CD1c-positive myeloid dendritic cell (primary cell): ENCODE data around the gene ELMO2.

Experiments used
- DNase-seq: peaks from one replicate; pipeline ENCODE4 v3.0.0-alpha.2; 2016; ENCODE audit errors: extremely low spot score

ELMO2 gene

GRCh38 chr20:46406200-46406985, at the start of gene ELMO2:
ELMO2 (minus strand) TSS chr20:46406615; CDS start chr20:46394482, 12,133 bp downstream.
- DNase-seq, result peak; percentile 98

- no peak for DNase-seq
Measured at GRCh38 chr20:46455729-46456128, 49.3 kb upstream of the ELMO2 start.

GRCh38 chr20:46446851-46447250, 40.4 kb upstream of the ELMO2 start:
- DNase-seq, result no peak

- DNase-seq, result no peak
Measured at GRCh38 chr20:46439837-46440236, 33.4 kb upstream of the ELMO2 start.

GRCh38 chr20:46438156-46438750, 31.8 kb upstream of the ELMO2 start:
- peak; percentile 50 for DNase-seq

- no peak for DNase-seq
Measured at GRCh38 chr20:46435146-46435545, 28.7 kb upstream of the ELMO2 start.

GRCh38 chr20:46434597-46434996, 28.2 kb upstream of the ELMO2 start:
- no peak for DNase-seq

GRCh38 chr20:46433051-46433450, 26.6 kb upstream of the ELMO2 start:
- no peak for DNase-seq

- no peak for DNase-seq
Measured at GRCh38 chr20:46430921-46431712, 24.7 kb upstream of the ELMO2 start.

GRCh38 chr20:46427384-46427783, 21.0 kb upstream of the ELMO2 start:
- DNase-seq, result no peak

GRCh38 chr20:46423882-46424482, 17.6 kb upstream of the ELMO2 start:
- no peak for DNase-seq

- no peak for DNase-seq
Measured at GRCh38 chr20:46423342-46423741, 16.9 kb upstream of the ELMO2 start.

GRCh38 chr20:46420878-46421277, 14.5 kb upstream of the ELMO2 start:
- DNase-seq, result no peak

- no peak for DNase-seq
Measured at GRCh38 chr20:46419882-46420281, 13.5 kb upstream of the ELMO2 start.

GRCh38 chr20:46416839-46417238, 10.4 kb upstream of the ELMO2 start:
- no peak for DNase-seq

- DNase-seq, result no peak
Measured at GRCh38 chr20:46416421-46416820, 10.0 kb upstream of the ELMO2 start.

GRCh38 chr20:46415773-46416172, 9.4 kb upstream of the ELMO2 start:
- DNase-seq, result no peak

GRCh38 chr20:46414608-46415007, 8.2 kb upstream of the ELMO2 start:
- no peak for DNase-seq

- no peak for DNase-seq
Measured at GRCh38 chr20:46411637-46412036, 5.2 kb upstream of the ELMO2 start.

- no peak for DNase-seq
Measured at GRCh38 chr20:46408281-46408731, 1.9 kb upstream of the ELMO2 start.

GRCh38 chr20:46407671-46407996, 1.2 kb upstream of the ELMO2 start:
- DNase-seq, result no peak

- DNase-seq, result peak; percentile 91
Measured at GRCh38 chr20:46406986-46407670, 713 bp upstream of the ELMO2 start.
